Measurements from ENCODE around the gene GYS1. TPM values are rescaled to one million over a fixed set of nuclear protein-coding genes. Genes with fewer than 3 reads are reported as not detected.
"Not testable (repeated sequence)": the region's sequence is repeated elsewhere in the genome, so short reads cannot be mapped to it uniquely, and the experiment has no call there.

Gene GYS1
- polyA plus RNA-seq, 1 donor from 2014 or later, result 12.9 TPM

GRCh38 chr19:49020342-49020741 is 27.2 kb upstream of the GYS1 start:
- TF ChIP-seq EP300 (conservative IDR thresholded peaks at IDR 0.05; ENCODE audit: poor library complexity, severe bottlenecking) (no peak), RAD21 (conservative IDR thresholded peaks at IDR 0.05) (no peak), EZH2 (IDR thresholded peaks at IDR 0.05; ENCODE audit: borderline replicate concordance, insufficient read depth, low read length, poor library complexity, severe bottlenecking) (no peak), CTCF (IDR thresholded peaks at IDR 0.05; ENCODE audit: poor library complexity, severe bottlenecking) (no peak), MXI1 (conservative IDR thresholded peaks at IDR 0.05; ENCODE audit: poor library complexity, severe bottlenecking) (no peak), SMC3 (conservative IDR thresholded peaks at IDR 0.05; ENCODE audit: poor library complexity) (no peak), POLR2AphosphoS5 (IDR thresholded peaks at IDR 0.05) (no peak), REST (IDR thresholded peaks at IDR 0.05; ENCODE audit: borderline replicate concordance) (no peak), TAF1 (IDR thresholded peaks at IDR 0.05; ENCODE audit: low read depth) (no peak)
- no peaks in the 10 kb centered on the region for H3K79me2 ChIP-seq (replicated peaks; ENCODE audit: insufficient read depth, low read length)
- H3K9me3 ChIP-seq (ENCODE audit: low read length), result no peaks in the 10 kb centered on the region
- H4K20me1 ChIP-seq (ENCODE audit: insufficient read depth), result no peaks in the 10 kb centered on the region
- H3F3A ChIP-seq (ENCODE audit: insufficient read depth, low read length, poor library complexity, severe bottlenecking), result no peaks in the 10 kb centered on the region
- H3K27me3 ChIP-seq (ENCODE audit: insufficient read depth, low read depth, low read length), result peaks cover 13% of the 10 kb centered on the region
- no peak overlapping the region for H2AFZ ChIP-seq (ENCODE audit: low read depth, low read length)
- no peak overlapping the region for H3K4me2 ChIP-seq (ENCODE audit: low read length)
- no peak overlapping the region for H3K9ac ChIP-seq (ENCODE audit: low read length)
- H3K27ac ChIP-seq (ENCODE audit: low read length), result no peak overlapping the region
- no peaks in the 10 kb centered on the region for H3K36me3 ChIP-seq (ENCODE audit: insufficient read depth, low read length)
- no peak overlapping the region for H3K4me3 ChIP-seq (ENCODE audit: low read length)
- no peaks in the 10 kb centered on the region for H3K9me2 ChIP-seq (ENCODE audit: insufficient read depth, low read length)

GRCh38 chr19:49019242-49019932 is 26.3 kb upstream of the GYS1 start:
- H3K9me2 ChIP-seq (ENCODE audit: insufficient read depth, low read length), result no peaks in the 10 kb centered on the region
- H3K27ac ChIP-seq (ENCODE audit: low read length), result no peak overlapping the region
- H4K20me1 ChIP-seq (ENCODE audit: insufficient read depth), result no peaks in the 10 kb centered on the region
- H3F3A ChIP-seq (ENCODE audit: insufficient read depth, low read length, poor library complexity, severe bottlenecking), result no peaks in the 10 kb centered on the region
- no peaks in the 10 kb centered on the region for H3K9me3 ChIP-seq (ENCODE audit: low read length)
- no peak overlapping the region for H2AFZ ChIP-seq (ENCODE audit: low read depth, low read length)
- peaks cover 13% of the 10 kb centered on the region for H3K27me3 ChIP-seq (ENCODE audit: insufficient read depth, low read depth, low read length)
- no peak for TF ChIP-seq TAF1 (IDR thresholded peaks at IDR 0.05; ENCODE audit: low read depth)
- no peak for TF ChIP-seq SMC3 (conservative IDR thresholded peaks at IDR 0.05; ENCODE audit: poor library complexity)
- TF ChIP-seq REST (IDR thresholded peaks at IDR 0.05; ENCODE audit: borderline replicate concordance), result no peak
- no peak for TF ChIP-seq MXI1 (conservative IDR thresholded peaks at IDR 0.05; ENCODE audit: poor library complexity, severe bottlenecking)
- no peak for TF ChIP-seq RAD21 (conservative IDR thresholded peaks at IDR 0.05)
- TF ChIP-seq POLR2AphosphoS5 (IDR thresholded peaks at IDR 0.05), result no peak
- no peak for TF ChIP-seq EZH2 (IDR thresholded peaks at IDR 0.05; ENCODE audit: borderline replicate concordance, insufficient read depth, low read length, poor library complexity, severe bottlenecking)
- H3K36me3 ChIP-seq (ENCODE audit: insufficient read depth, low read length), result no peaks in the 10 kb centered on the region
- no peak overlapping the region for H3K4me3 ChIP-seq (ENCODE audit: low read length)
- H3K79me2 ChIP-seq (replicated peaks; ENCODE audit: insufficient read depth, low read length), result no peaks in the 10 kb centered on the region
- no peak overlapping the region for H3K4me2 ChIP-seq (ENCODE audit: low read length)
- no peak overlapping the region for H3K9ac ChIP-seq (ENCODE audit: low read length)

- H3K9me2 ChIP-seq (ENCODE audit: insufficient read depth, low read length); H3K27ac ChIP-seq (ENCODE audit: low read length); H3K4me3 ChIP-seq (ENCODE audit: low read length); H3F3A ChIP-seq (ENCODE audit: insufficient read depth, low read length, poor library complexity, severe bottlenecking); H4K20me1 ChIP-seq (ENCODE audit: insufficient read depth); H3K9me3 ChIP-seq (ENCODE audit: low read length); H3K79me2 ChIP-seq (replicated peaks; ENCODE audit: insufficient read depth, low read length); H2AFZ ChIP-seq (ENCODE audit: low read depth, low read length); H3K4me2 ChIP-seq (ENCODE audit: low read length); H3K36me3 ChIP-seq (ENCODE audit: insufficient read depth, low read length); H3K9ac ChIP-seq (ENCODE audit: low read length): not testable (repeated sequence)
- peaks cover 13% of the 10 kb centered on the region for H3K27me3 ChIP-seq (ENCODE audit: insufficient read depth, low read depth, low read length)
These were observed 25.5 kb upstream of the GYS1 start for GRCh38 chr19:49018388-49019241.
